Putamen (tissue), 1 donor: ENCODE data around the gene IGSF10.

Experiments used
- DNase-seq: peaks from one replicate; pipeline ENCODE4 v3.0.0-alpha.2; 2016; ENCODE audit warnings: low spot score

IGSF10 gene

GRCh38 chr3:151423091-151423490 lies 37.8 kb downstream of the IGSF10 start:
- no peak for DNase-seq

GRCh38 chr3:151421938-151422337 lies 38.9 kb downstream of the IGSF10 start:
- DNase-seq = no peak

GRCh38 chr3:151419806-151420205 lies 41.1 kb downstream of the IGSF10 start:
- no peak for DNase-seq

GRCh38 chr3:151415289-151415688 lies 45.6 kb downstream of the IGSF10 start:
- no peak for DNase-seq

- DNase-seq = no peak
These were observed 47.9 kb downstream of the IGSF10 start for GRCh38 chr3:151412989-151413388.
